GM21619 (cell line): Measurements from ENCODE around the gene KIF3B.
A peak's percentile ranks its signal among the peaks of the same experiment; 100 is the strongest.
"Not testable (repeated sequence)": the region's sequence is repeated elsewhere in the genome, so short reads cannot be mapped to it uniquely, and the experiment has no call there.

Source experiments
- ATAC-seq: cut with Tn5 transposase; IDR thresholded peaks from one replicate; pipeline ENCODE4 v1.9.1; 2021; ENCODE audit not compliant: unreplicated experiment

Gene KIF3B

GRCh38 chr20:32246208-32246607 is 31.2 kb upstream of the KIF3B start:
- not testable (repeated sequence) for ATAC-seq

DNA sequence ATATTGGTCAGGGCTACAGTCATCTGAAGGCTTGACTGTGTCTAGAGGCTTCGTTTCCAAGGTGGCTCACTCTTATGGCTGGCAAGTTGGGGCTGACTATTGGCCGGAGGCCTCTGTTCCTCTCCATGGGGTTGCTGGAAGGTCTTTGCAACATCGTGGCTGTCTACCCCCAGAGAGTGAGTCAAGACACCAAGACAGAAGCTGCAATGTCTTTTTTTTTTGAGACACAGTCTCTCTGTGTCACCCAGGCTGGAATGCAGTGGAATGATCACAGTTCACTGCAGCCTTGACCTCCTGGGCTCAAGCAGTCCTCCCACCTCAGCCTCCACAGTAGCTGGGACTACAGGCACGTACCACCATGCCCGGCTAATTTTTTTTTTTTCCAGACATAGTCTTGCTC is 29.4 kb upstream of the KIF3B start:
- ATAC-seq: no peak

GRCh38 chr20:32249030-32249738 is 28.3 kb upstream of the KIF3B start:
- no peak for ATAC-seq

DNA sequence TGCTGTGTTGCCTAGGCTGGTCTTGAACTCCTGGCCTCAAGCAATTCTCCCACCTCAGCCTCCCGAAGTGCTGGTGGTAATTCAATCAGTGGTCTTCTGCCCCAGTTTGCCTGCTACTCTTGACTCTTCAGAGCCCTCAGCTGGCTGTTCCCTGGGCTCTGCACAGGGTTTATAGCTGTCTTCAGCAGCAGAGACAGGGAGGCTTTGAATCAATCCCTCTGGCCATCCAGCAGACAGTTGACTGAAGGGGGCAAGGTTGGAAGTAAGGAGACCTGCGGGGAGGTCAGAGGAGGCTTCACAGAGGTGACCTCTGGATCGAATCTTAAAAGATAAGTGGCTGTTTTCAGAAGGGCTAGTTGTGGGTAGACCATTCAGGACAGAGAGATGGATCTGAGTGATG is 26.0 kb upstream of the KIF3B start:
- no peak for ATAC-seq

DNA sequence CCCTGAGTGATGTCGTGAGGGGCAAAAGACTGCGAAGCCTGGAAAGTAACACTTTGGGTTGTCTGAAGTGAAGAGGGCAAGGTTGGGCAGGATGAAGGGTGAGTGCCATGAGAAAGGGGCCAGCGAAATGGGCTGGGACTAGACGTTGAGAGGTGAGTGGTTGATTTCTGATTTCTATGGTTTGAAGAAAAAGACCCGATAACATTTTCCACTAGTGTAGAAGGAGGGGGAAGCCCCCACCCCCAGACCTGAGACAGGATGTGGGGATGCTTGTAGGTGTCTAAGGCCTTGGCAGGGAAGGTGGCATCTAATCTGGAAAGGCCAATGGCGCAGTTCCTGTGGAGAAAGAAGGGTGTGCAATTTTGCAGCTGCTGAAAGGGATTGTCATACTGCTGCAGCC is 25.3 kb upstream of the KIF3B start:
- no peak for ATAC-seq

DNA sequence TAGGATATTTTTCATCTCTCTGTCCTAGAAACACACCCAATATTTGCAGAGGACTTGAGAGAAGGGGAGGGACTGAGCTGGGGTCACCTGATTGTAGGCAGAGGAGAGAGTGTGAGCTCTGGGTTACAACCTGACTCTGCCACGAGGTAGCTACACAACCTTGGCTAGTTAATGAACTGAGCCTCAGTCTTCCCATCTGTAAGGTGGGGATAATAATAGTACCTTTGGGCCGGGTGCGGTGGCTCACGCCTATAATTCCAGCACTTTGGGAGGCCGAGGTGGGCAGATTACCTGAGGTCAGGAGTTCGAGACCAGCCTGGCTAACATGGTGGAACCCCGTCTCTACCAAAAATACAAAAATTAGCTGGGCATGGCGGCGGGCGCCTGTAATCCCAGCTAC is 16.5 kb upstream of the KIF3B start:
- ATAC-seq: not testable (repeated sequence)

DNA sequence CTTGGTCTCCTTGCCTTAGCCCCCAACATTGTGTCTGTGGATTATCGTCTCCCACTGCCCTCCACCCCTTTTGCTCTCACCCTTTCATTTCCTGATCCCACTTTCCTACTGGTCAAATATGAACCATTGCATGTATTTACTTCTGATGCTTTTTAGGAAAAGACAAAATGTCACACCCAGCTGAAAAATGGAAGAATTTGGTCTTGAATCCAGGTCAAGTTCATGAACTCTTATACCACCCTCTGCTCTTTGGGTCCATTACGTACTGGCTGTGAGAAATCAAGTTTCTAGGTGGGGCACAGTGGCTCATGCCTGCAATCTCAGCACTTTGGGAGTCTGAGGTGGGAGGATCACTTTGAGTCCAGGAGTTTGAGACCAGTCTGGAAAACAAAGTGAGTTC is 15.8 kb upstream of the KIF3B start:
- ATAC-seq: no peak

DNA sequence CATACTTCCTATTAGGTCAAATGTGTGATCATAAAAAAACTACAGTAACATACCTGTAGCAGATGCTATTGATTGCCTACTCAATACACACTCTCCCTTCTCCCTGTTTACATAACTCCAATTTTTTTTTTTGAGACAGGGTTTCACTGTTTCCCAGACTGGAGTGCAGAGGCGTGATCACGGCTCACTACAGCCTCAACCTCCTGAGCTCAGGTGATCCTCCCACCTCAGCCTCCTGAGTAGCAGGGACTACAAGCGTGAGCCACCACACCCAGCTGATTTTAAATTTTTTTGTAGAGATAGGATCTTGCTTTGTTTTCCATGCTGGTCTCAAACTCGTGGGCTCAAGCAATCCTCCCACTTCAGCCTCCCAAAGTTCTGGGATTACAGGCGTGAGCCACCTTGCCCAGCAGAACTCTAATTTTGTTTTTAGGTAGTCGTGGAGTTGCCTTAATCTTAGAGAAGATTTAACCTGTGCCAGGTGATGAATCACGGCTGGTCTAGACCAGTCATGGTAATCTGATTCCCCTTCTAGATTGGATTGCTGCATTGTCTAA is 14.0 kb upstream of the KIF3B start:
- ATAC-seq: no peak

DNA sequence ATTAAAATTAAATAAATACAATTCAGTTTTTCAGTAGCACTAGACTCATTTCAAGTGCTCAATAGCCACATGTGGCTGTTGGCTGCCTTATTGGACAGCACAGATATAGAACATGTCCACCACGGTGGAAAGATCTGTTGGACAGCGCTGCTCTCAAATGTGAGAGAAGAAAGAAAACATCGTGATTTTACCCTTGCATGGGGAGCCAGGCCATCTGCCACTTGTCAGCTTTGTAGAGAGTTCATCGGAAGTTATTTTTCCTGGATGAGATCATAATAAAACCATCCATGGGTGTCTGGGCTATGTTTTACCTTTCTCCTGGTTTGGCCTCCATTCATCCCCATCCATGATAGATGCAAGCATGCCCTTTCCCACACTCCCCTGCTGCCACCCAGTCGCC is 5.8 kb upstream of the KIF3B start:
- ATAC-seq: no peak

DNA sequence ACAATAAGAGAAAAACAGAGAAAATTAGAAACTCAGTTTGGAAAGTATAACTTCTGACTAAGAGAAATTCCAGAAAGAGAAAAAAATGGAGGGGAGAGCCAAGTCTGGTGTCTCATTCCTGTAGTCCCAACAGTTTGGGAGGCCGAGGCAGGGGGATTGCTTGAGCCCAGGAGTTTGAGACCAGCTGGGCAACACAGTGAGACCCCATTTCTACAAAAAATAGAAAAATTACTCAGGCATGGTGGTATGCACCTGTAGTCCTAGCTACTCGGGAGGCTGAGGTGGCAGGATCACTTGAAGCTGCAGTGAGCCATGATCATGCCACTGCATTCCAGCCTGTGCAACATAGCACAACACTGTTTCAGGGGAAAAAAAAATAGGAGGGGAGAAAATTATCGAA is 3.1 kb upstream of the KIF3B start:
- no peak for ATAC-seq

- ATAC-seq: not testable (repeated sequence)
Measured at GRCh38 chr20:32275163-32275562, 2.3 kb upstream of the KIF3B start.

DNA sequence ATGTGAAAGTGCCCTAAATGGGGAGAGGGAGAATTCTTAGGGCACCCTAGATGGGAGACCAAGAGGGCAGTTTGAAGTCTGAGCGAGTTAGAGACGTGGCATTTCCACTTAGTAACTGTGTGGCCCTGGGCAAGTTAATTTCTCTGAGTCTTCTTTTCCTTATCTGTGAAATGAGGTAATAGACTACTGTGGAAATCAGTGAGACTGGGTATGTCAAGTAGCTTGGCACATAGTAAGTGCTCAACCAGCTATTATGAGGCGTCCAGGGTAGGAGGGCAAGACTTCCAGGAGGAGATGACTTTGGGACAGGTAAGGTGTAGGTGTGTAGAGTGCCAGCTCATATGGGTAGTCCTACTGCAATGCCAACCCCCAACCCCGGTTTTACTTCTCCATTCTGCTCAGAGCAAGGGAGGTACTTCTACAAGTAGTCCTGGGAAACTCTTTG is 770 bp downstream of the KIF3B start:
- ATAC-seq: peak; percentile 48

- no peak for ATAC-seq
Measured at GRCh38 chr20:32281711-32282110, 4.3 kb downstream of the KIF3B start.

- no peak for ATAC-seq
Measured at GRCh38 chr20:32282461-32282860, 5.0 kb downstream of the KIF3B start.

GRCh38 chr20:32285082-32285620 is 7.7 kb downstream of the KIF3B start:
- ATAC-seq: no peak

DNA sequence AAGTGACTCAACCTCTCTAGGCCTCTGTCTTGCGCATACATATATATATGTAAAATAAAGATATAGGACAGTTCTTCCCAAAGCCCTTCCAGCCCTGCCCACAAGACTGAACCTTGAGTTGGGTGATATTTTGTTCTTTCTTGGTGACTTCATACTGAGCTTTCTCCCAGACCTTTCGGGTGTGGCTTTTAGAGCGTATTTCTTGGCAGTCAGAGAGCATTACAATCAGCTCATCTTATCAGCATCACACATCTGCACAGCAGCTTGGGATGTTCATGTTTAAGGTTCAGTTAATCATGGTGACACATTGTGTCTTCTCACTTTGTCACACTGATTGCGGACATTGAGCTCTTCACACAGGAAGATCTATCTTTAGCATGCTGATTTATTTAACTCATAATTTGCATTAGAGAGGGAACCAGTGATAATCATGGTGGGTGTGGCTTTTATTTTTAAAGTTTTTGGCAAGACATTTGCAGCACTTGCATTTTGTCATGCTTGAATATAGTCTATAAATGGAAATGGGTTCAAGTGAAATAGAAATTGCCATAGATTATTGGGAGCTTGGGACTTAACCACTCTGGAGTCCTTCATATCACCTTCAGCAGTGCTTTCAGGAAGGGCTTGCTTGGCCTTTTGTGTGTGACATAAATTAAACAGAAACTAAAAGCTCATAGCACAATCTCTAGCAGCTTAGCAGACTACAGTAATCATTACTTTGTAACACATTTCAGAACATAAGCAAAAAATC is 8.3 kb downstream of the KIF3B start:
- ATAC-seq: peak; percentile 68

DNA sequence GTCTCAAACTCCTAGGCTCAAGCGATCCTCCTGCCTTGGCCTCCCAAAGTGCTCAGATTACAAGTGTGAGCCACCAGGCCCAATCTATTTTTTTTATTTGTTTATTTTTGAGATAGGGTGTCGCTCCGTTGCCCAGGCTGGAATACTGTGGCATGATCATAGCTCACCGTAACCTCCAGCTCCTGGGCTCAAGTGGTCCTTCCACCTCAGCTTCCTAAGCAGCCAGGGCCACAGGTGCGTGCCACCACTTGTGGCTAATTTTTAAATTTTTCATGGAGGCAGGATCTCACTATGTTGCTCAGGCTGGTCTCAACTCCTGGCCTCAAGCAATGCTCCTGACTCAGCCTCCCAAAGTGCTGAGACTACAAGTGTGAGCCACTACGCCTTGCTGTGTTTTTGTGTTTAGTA is 9.8 kb downstream of the KIF3B start:
- ATAC-seq: no peak

DNA sequence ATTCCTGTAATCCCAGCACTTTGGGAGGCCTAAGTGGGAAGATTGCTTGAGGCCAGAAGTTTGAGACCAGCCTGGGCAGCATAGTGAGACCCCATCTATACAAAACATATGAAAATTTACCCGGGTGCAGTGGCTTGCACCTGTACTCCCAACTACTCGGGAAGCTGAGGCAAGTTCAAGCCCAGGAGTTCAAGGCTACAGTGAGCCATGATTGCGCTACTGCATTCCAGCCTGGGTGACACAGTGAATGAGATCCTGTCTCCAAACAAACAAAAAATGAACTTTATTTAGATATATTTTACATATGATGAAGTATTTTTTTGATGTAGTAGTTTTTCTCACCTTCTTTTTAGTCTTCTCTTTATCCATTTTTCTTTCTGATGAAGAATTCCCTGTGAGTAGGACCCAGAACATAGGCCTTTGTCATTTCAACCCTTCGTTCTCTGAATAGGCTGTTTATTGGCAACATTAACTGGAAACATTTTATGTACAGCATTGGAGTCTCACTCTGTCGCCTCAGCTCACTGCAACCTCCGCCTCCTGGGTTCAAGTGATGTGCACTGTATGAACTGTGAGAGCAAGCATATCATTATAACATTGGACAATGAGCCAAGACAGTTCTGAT is 10.9 kb downstream of the KIF3B start:
- no peak for ATAC-seq

DNA sequence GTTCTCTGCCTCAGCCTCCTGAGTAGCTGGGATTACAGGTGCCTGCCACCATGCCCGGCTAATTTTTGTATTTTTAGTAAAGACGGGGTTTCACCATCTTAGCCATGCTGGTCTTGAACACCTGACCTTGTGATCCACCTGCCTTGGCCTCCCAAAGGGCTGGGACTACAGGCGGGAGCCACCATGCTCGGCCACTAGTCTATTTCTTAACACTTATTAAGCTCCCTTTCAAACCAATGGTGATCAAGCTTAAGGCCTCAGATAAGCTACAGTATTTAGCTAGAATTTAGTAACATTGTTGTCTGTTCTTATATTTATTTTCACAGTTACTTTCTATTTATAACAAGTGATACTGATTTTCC is 11.8 kb downstream of the KIF3B start:
- not testable (repeated sequence) for ATAC-seq

- ATAC-seq: no peak
Measured at GRCh38 chr20:32289661-32290431, 12.4 kb downstream of the KIF3B start.

- ATAC-seq: no peak
Measured at GRCh38 chr20:32291166-32291565, 13.7 kb downstream of the KIF3B start.
